Measurements from ENCODE around the gene CYP2C8. TPM values are rescaled to one million over a fixed set of nuclear protein-coding genes. Genes with fewer than 3 reads are reported as not detected.
"Not testable (repeated sequence)": the region's sequence is repeated elsewhere in the genome, so short reads cannot be mapped to it uniquely, and the experiment has no call there.

The CYP2C8 gene
- total RNA-seq: 1 to 10 TPM; 1.8 to 2.6 TPM
- 1 to 10 TPM; 6.1 to 7.0 TPM for polyA plus RNA-seq (ENCODE audit: insufficient read length in 2 of 2)
- long read RNA-seq, donor 1: 0 reads
- long read RNA-seq, donor 2: 0 reads
- long read RNA-seq, donor 3: 0 reads
- long read RNA-seq, donor 4: 0 reads

GRCh38 chr10:95069286-95069685 lies at the start of gene CYP2C8:
TSS of gene CYP2C8 (minus strand) at chr10:95069497. CDS start at chr10:95069402, 95 bp downstream.
- DNase-seq (ENCODE audit: low read depth in 4 of 6, low spot score in 6 of 6): peak in 2 of 6 donors; percentile 2
- no peak within 1 kb of the TSS for H3K27ac ChIP-seq (ENCODE audit: low read depth, low read length)
- no peaks in the 10 kb centered on the region for H3K4me1 ChIP-seq (ENCODE audit: control insufficient read depth, insufficient read depth, low read length)
- H3K4me3 ChIP-seq (ENCODE audit: low read depth, low read length): no peak within 1 kb of the TSS
- no peaks in the 10 kb centered on the region for H3K9me3 ChIP-seq (ENCODE audit: control insufficient read depth, insufficient read depth, low read length)
- H3K27me3 ChIP-seq (ENCODE audit: control insufficient read depth, insufficient read depth, low read length): no peaks in the 10 kb centered on the region
- no peaks in the 10 kb centered on the region for H3K36me3 ChIP-seq (ENCODE audit: control insufficient read depth, insufficient read depth, low read length)

DNA sequence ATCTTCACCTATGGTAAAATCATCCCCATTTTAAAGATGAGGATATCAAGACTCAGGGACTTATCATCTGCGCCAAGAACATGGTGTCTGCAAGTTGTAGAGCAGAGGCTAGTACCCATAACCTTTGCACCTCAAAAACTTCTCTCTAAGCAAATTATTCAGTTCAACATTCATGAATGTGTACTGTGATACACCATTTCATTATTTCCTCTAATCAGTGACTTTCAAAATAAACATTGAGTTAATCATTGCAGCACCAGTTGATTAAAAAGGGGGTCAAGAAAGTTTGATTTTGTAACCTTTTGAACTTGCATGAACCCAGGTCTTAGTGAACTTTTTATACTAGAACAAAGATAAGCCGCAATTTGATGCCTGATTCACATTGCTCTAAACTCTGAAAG lies 47.6 kb upstream of the CYP2C8 start:
- no CpG with 5 or more reads among the region's 2 CpGs for WGBS (ENCODE audit: insufficient coverage)
- Histone ChIP-seq H3K27ac (ENCODE audit: low read depth, low read length) (no peak overlapping the region), H3K4me1 (ENCODE audit: control insufficient read depth, insufficient read depth, low read length) (no peaks in the 10 kb centered on the region), H3K36me3 (ENCODE audit: control insufficient read depth, insufficient read depth, low read length) (no peaks in the 10 kb centered on the region), H3K4me3 (ENCODE audit: low read depth, low read length) (no peak overlapping the region), H3K9me3 (ENCODE audit: control insufficient read depth, insufficient read depth, low read length) (peaks cover 6% of the 10 kb centered on the region), H3K27me3 (ENCODE audit: control insufficient read depth, insufficient read depth, low read length) (no peaks in the 10 kb centered on the region)
- no peak for DNase-seq (ENCODE audit: low read depth in 4 of 6, low spot score in 6 of 6)

- H3K4me3 ChIP-seq (ENCODE audit: low read depth, low read length); H3K27ac ChIP-seq (ENCODE audit: low read depth, low read length); DNase-seq (ENCODE audit: low read depth in 4 of 6, low spot score in 6 of 6); H3K36me3 ChIP-seq (ENCODE audit: control insufficient read depth, insufficient read depth, low read length); H3K4me1 ChIP-seq (ENCODE audit: control insufficient read depth, insufficient read depth, low read length); H3K9me3 ChIP-seq (ENCODE audit: control insufficient read depth, insufficient read depth, low read length); H3K27me3 ChIP-seq (ENCODE audit: control insufficient read depth, insufficient read depth, low read length): not testable (repeated sequence)
- 79% methylated on average over 2 of the region's 6 CpGs for WGBS (ENCODE audit: insufficient coverage)
Observed at GRCh38 chr10:95110823-95111222, 41.5 kb upstream of the CYP2C8 start.

DNA sequence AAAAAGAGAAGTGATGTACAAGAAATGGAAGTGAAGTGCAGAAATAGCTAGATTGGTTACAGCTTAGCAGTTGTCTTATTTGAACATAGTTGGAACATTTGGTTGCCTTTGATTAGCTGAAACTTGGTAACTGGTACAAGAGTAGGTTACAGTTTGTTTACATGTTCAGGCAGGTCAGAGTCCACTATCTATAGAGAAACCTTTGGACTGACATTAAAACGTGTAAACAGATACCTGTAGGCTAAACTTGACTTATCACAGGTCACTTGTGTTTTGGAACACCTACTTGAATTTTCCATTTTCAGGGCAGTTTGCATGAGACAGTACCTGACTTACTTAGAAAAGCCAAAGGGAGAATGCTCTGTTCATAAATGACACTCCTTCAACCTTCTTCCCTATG lies 28.5 kb upstream of the CYP2C8 start:
- 75% methylated on average over 1 of the region's 1 CpG for WGBS (ENCODE audit: insufficient coverage)
- no peak overlapping the region for H3K4me3 ChIP-seq (ENCODE audit: low read depth, low read length)
- no peaks in the 10 kb centered on the region for H3K36me3 ChIP-seq (ENCODE audit: control insufficient read depth, insufficient read depth, low read length)
- H3K9me3 ChIP-seq (ENCODE audit: control insufficient read depth, insufficient read depth, low read length): no peaks in the 10 kb centered on the region
- H3K4me1 ChIP-seq (ENCODE audit: control insufficient read depth, insufficient read depth, low read length): no peaks in the 10 kb centered on the region
- no peaks in the 10 kb centered on the region for H3K27me3 ChIP-seq (ENCODE audit: control insufficient read depth, insufficient read depth, low read length)
- H3K27ac ChIP-seq (ENCODE audit: low read depth, low read length): no peak overlapping the region
- no peak for DNase-seq (ENCODE audit: low read depth in 4 of 6, low spot score in 6 of 6)

DNA sequence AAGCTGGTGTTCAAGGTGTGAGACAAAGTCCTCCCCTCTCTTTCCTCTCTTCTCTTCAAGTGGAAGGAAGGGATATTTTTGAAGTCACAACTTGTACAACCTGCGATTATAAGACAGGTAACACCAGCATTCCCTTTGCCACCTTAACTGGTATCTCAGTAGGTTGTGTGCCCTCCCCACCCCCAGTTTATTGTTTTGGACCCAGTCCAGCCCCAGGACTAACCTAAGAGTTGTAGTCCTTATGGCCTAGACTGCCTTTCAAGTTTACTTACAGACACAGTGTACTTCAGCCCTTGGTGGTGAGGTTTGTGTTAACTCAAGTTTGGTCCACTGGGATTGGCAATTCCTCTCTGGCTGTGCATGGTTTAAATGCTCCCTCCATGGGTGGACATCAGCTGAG lies 26.8 kb upstream of the CYP2C8 start:
- WGBS (ENCODE audit: insufficient coverage): no CpG with 5 or more reads among the region's 1 CpG
- Histone ChIP-seq H3K36me3 (ENCODE audit: control insufficient read depth, insufficient read depth, low read length) (no peaks in the 10 kb centered on the region), H3K27ac (ENCODE audit: low read depth, low read length) (no peak overlapping the region), H3K4me3 (ENCODE audit: low read depth, low read length) (no peak overlapping the region), H3K4me1 (ENCODE audit: control insufficient read depth, insufficient read depth, low read length) (no peaks in the 10 kb centered on the region), H3K9me3 (ENCODE audit: control insufficient read depth, insufficient read depth, low read length) (no peaks in the 10 kb centered on the region), H3K27me3 (ENCODE audit: control insufficient read depth, insufficient read depth, low read length) (no peaks in the 10 kb centered on the region)
- DNase-seq (ENCODE audit: low read depth in 4 of 6, low spot score in 6 of 6): no peak

GRCh38 chr10:95079626-95080025 lies 10.3 kb upstream of the CYP2C8 start:
- not testable (repeated sequence) for H3K36me3 ChIP-seq (ENCODE audit: control insufficient read depth, insufficient read depth, low read length); H3K27ac ChIP-seq (ENCODE audit: low read depth, low read length); DNase-seq (ENCODE audit: low read depth in 4 of 6, low spot score in 6 of 6); H3K9me3 ChIP-seq (ENCODE audit: control insufficient read depth, insufficient read depth, low read length); H3K27me3 ChIP-seq (ENCODE audit: control insufficient read depth, insufficient read depth, low read length); H3K4me3 ChIP-seq (ENCODE audit: low read depth, low read length); H3K4me1 ChIP-seq (ENCODE audit: control insufficient read depth, insufficient read depth, low read length)
- 100% methylated on average over 1 of the region's 5 CpGs for WGBS (ENCODE audit: insufficient coverage)

GRCh38 chr10:95077556-95077955 lies 8.3 kb upstream of the CYP2C8 start:
- Histone ChIP-seq H3K4me1 (ENCODE audit: control insufficient read depth, insufficient read depth, low read length) (no peaks in the 10 kb centered on the region), H3K27me3 (ENCODE audit: control insufficient read depth, insufficient read depth, low read length) (no peaks in the 10 kb centered on the region), H3K36me3 (ENCODE audit: control insufficient read depth, insufficient read depth, low read length) (no peaks in the 10 kb centered on the region), H3K27ac (ENCODE audit: low read depth, low read length) (no peak overlapping the region), H3K9me3 (ENCODE audit: control insufficient read depth, insufficient read depth, low read length) (no peaks in the 10 kb centered on the region), H3K4me3 (ENCODE audit: low read depth, low read length) (no peak overlapping the region)
- DNase-seq (ENCODE audit: low read depth in 4 of 6, low spot score in 6 of 6): no peak

- Histone ChIP-seq H3K27me3 (ENCODE audit: control insufficient read depth, insufficient read depth, low read length) (no peaks in the 10 kb centered on the region), H3K36me3 (ENCODE audit: control insufficient read depth, insufficient read depth, low read length) (no peaks in the 10 kb centered on the region), H3K4me1 (ENCODE audit: control insufficient read depth, insufficient read depth, low read length) (no peaks in the 10 kb centered on the region), H3K27ac (ENCODE audit: low read depth, low read length) (no peak overlapping the region), H3K9me3 (ENCODE audit: control insufficient read depth, insufficient read depth, low read length) (no peaks in the 10 kb centered on the region), H3K4me3 (ENCODE audit: low read depth, low read length) (no peak overlapping the region)
- WGBS (ENCODE audit: insufficient coverage): no CpG with 5 or more reads among the region's 3 CpGs
- no peak for DNase-seq (ENCODE audit: low read depth in 4 of 6, low spot score in 6 of 6)
Observed at GRCh38 chr10:95071107-95071660, 1.9 kb upstream of the CYP2C8 start.

DNA sequence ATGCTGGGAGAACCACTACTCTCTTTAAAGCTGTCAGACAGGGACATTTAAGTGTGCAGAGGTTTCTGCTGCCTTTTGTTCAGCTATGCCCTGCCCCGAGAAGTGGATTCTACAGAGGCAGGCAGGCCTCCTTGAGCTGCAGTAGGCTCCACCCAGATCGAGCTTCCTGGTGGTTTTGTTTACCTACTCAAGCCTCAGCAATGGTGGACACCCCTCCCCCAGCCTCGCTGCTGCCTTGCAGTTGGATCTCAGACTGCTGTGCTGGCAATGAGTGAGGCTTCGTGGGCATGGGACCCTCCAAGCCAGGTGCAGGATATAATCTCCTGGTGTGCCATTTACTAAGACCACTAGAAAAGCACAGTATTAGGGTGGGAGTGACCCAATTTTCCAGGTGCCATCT lies 5.2 kb downstream of the CYP2C8 start:
- not testable (repeated sequence) for H3K4me3 ChIP-seq (ENCODE audit: low read depth, low read length); H3K27me3 ChIP-seq (ENCODE audit: control insufficient read depth, insufficient read depth, low read length); H3K9me3 ChIP-seq (ENCODE audit: control insufficient read depth, insufficient read depth, low read length); H3K36me3 ChIP-seq (ENCODE audit: control insufficient read depth, insufficient read depth, low read length); DNase-seq (ENCODE audit: low read depth in 4 of 6, low spot score in 6 of 6); H3K27ac ChIP-seq (ENCODE audit: low read depth, low read length); H3K4me1 ChIP-seq (ENCODE audit: control insufficient read depth, insufficient read depth, low read length)
- 94% methylated on average over 3 of the region's 4 CpGs for WGBS (ENCODE audit: insufficient coverage)

GRCh38 chr10:95056744-95057363 lies 12.4 kb downstream of the CYP2C8 start:
- Histone ChIP-seq H3K4me1 (ENCODE audit: control insufficient read depth, insufficient read depth, low read length) (no peaks in the 10 kb centered on the region), H3K27ac (ENCODE audit: low read depth, low read length) (no peak overlapping the region), H3K27me3 (ENCODE audit: control insufficient read depth, insufficient read depth, low read length) (no peaks in the 10 kb centered on the region), H3K9me3 (ENCODE audit: control insufficient read depth, insufficient read depth, low read length) (no peaks in the 10 kb centered on the region), H3K4me3 (ENCODE audit: low read depth, low read length) (no peak overlapping the region), H3K36me3 (ENCODE audit: control insufficient read depth, insufficient read depth, low read length) (no peaks in the 10 kb centered on the region)
- DNase-seq (ENCODE audit: low read depth in 4 of 6, low spot score in 6 of 6): no peak
- 77% methylated on average over 1 of the region's 3 CpGs for WGBS (ENCODE audit: insufficient coverage)

All from spinal cord (tissue), 10 donors.